ENCODE measurements around the gene TCF25.
"Not testable (repeated sequence)": the region's sequence is repeated elsewhere in the genome, so short reads cannot be mapped to it uniquely, and the experiment has no call there.

TCF25 gene

GRCh38 chr16:89910717-89911354, 37.4 kb downstream of the TCF25 start:
- H3K4me3 ChIP-seq (ENCODE audit: low read depth, low read length) = no peak overlapping the region
- TF ChIP-seq CTCF (IDR thresholded peaks at IDR 0.05; ENCODE audit: low read depth, low read length, missing control alignments) = no peak
- no peak for DNase-seq (ENCODE audit: low read depth)
- in situ Hi-C loops (cut with HindIII; ENCODE audit: low sequenced_read_pairs) = no loop called here

GRCh38 chr16:89911375-89911774, 38.0 kb downstream of the TCF25 start:
- in situ Hi-C loops (cut with HindIII; ENCODE audit: low sequenced_read_pairs) = no loop called here
- DNase-seq (ENCODE audit: low read depth) = no peak
- TF ChIP-seq CTCF (IDR thresholded peaks at IDR 0.05; ENCODE audit: low read depth, low read length, missing control alignments) = no peak

GRCh38 chr16:89912143-89912542, 38.8 kb downstream of the TCF25 start:
- no peak overlapping the region for H3K4me3 ChIP-seq (ENCODE audit: low read depth, low read length)
- no peak for DNase-seq (ENCODE audit: low read depth)
- in situ Hi-C loops (cut with HindIII; ENCODE audit: low sequenced_read_pairs) = no loop called here
- TF ChIP-seq CTCF (IDR thresholded peaks at IDR 0.05; ENCODE audit: low read depth, low read length, missing control alignments) = no peak

More at GRCh38 chr16:89911375-89911774, 38.0 kb downstream of the TCF25 start:
- H3K4me3 ChIP-seq (ENCODE audit: low read depth, low read length) = no peak overlapping the region

- in situ Hi-C loops (cut with HindIII; ENCODE audit: low sequenced_read_pairs) = no loop called here
- no peak for DNase-seq (ENCODE audit: low read depth)
- no peak overlapping the region for H3K4me3 ChIP-seq (ENCODE audit: low read depth, low read length)
- TF ChIP-seq CTCF (IDR thresholded peaks at IDR 0.05; ENCODE audit: low read depth, low read length, missing control alignments) = no peak
These were observed 39.2 kb downstream of the TCF25 start for GRCh38 chr16:89912627-89913026.

- in situ Hi-C loops (cut with HindIII; ENCODE audit: low sequenced_read_pairs) = no loop called here
- no peak for TF ChIP-seq CTCF (IDR thresholded peaks at IDR 0.05; ENCODE audit: low read depth, low read length, missing control alignments)
- no peak overlapping the region for H3K4me3 ChIP-seq (ENCODE audit: low read depth, low read length)
- DNase-seq (ENCODE audit: low read depth) = no peak
These were observed 40.3 kb downstream of the TCF25 start for GRCh38 chr16:89913408-89914387.

GRCh38 chr16:89914642-89915285, 41.4 kb downstream of the TCF25 start:
- H3K4me3 ChIP-seq (ENCODE audit: low read depth, low read length) = not testable (repeated sequence)

More at GRCh38 chr16:89914642-89915285, 41.4 kb downstream of the TCF25 start:
- in situ Hi-C loops (cut with HindIII; ENCODE audit: low sequenced_read_pairs); DNase-seq (ENCODE audit: low read depth): not testable (repeated sequence)

Data from astrocyte of the cerebellum (primary cell).